ENCODE data around the gene CNOT3. TPM values are rescaled to one million over a fixed set of nuclear protein-coding genes. Genes with fewer than 3 reads are reported as not detected.

CNOT3 gene
- total RNA-seq, 1 donor, result 6.2 TPM

DNA sequence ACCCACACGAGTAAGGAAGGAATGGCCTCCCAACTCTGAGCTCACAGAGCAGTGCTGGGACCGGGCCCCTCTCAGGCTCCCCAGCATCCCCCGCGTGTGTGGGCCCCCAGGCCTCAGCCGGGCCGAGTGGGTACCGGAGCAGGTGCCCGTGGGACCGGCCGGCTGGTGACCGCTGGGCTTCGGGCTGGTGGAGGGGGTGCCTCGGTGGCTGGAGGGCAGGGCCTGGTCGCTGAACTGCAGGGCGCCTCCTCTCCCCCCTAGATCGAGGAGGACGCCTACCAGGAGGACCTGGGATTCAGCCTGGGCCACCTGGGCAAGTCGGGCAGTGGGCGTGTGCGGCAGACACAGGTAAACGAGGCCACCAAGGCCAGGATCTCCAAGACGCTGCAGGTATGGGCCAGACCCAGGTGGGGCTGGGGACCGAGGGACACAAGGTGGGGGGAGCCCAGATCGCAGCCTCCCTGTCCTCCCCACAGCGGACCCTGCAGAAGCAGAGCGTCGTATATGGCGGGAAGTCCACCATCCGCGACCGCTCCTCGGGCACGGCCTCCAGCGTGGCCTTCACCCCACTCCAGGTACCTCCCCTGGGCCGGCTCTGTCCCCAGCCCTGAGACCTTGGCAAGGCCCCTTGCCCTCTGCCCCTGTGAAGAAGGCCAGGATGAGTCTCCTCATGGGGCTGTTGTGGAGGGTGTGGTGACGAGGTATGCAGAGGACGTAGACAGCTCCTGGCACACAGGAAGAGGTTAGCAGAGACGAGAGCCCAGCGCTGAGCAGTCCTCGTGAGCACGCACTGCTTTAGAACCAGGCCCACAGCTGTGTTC, 8.6 kb upstream of the CNOT3 start:
- no peaks in the 10 kb centered on the region for H3K9me3 ChIP-seq (ENCODE audit: low read depth, low read length)
- no peaks in the 10 kb centered on the region for H3K79me2 ChIP-seq (ENCODE audit: insufficient read depth, low read length)
- no peak overlapping the region for H2AFZ ChIP-seq (ENCODE audit: low read length)
- no peak overlapping the region for H3K4me3 ChIP-seq (ENCODE audit: insufficient read depth, low read length)
- no peak overlapping the region for H3K27ac ChIP-seq (ENCODE audit: low read depth, low read length)
- no peaks in the 10 kb centered on the region for H3K4me1 ChIP-seq (ENCODE audit: insufficient read depth, low read length)
- no peak for DNase-seq (ENCODE audit: insufficient read length, low spot score, missing footprints)
- H3K27me3 ChIP-seq (ENCODE audit: insufficient read depth, low read length), result no peaks in the 10 kb centered on the region
- no peak overlapping the region for H3K4me2 ChIP-seq (ENCODE audit: insufficient read depth, low read length)
- H3K36me3 ChIP-seq (ENCODE audit: insufficient read depth, low read length), result peaks cover 38% of the 10 kb centered on the region
- H4K20me1 ChIP-seq (ENCODE audit: insufficient read depth, low read length), result no peaks in the 10 kb centered on the region
- no peak for TF ChIP-seq CTCF (IDR thresholded peaks at IDR 0.05; ENCODE audit: extremely low read depth, low read depth, low read length)

- H3K36me3 ChIP-seq (ENCODE audit: insufficient read depth, low read length), result peaks cover 36% of the 10 kb centered on the region
- H3K27ac ChIP-seq (ENCODE audit: low read depth, low read length), result no peak overlapping the region
- no peaks in the 10 kb centered on the region for H3K9me3 ChIP-seq (ENCODE audit: low read depth, low read length)
- H3K79me2 ChIP-seq (ENCODE audit: insufficient read depth, low read length), result no peaks in the 10 kb centered on the region
- no peaks in the 10 kb centered on the region for H3K4me1 ChIP-seq (ENCODE audit: insufficient read depth, low read length)
- H3K4me3 ChIP-seq (ENCODE audit: insufficient read depth, low read length), result no peak overlapping the region
- H3K4me2 ChIP-seq (ENCODE audit: insufficient read depth, low read length), result no peak overlapping the region
- no peak overlapping the region for H2AFZ ChIP-seq (ENCODE audit: low read length)
- no peaks in the 10 kb centered on the region for H3K27me3 ChIP-seq (ENCODE audit: insufficient read depth, low read length)
- no peak for DNase-seq (ENCODE audit: insufficient read length, low spot score, missing footprints)
- H4K20me1 ChIP-seq (ENCODE audit: insufficient read depth, low read length), result no peaks in the 10 kb centered on the region
- no peak for TF ChIP-seq CTCF (IDR thresholded peaks at IDR 0.05; ENCODE audit: extremely low read depth, low read depth, low read length)
Observed at GRCh38 chr19:54129617-54129996, 8.0 kb upstream of the CNOT3 start.

GRCh38 chr19:54133312-54133956, 4.1 kb upstream of the CNOT3 start:
- H3K36me3 ChIP-seq (ENCODE audit: insufficient read depth, low read length), result peaks cover 22% of the 10 kb centered on the region
- H3K79me2 ChIP-seq (ENCODE audit: insufficient read depth, low read length), result peaks cover 9% of the 10 kb centered on the region
- no peak for DNase-seq (ENCODE audit: insufficient read length, low spot score, missing footprints)
- no peak overlapping the region for H3K4me2 ChIP-seq (ENCODE audit: insufficient read depth, low read length)
- no peak overlapping the region for H3K27ac ChIP-seq (ENCODE audit: low read depth, low read length)
- no peak overlapping the region for H3K4me3 ChIP-seq (ENCODE audit: insufficient read depth, low read length)
- no peak overlapping the region for H2AFZ ChIP-seq (ENCODE audit: low read length)
- peaks cover 1% of the 10 kb centered on the region for H4K20me1 ChIP-seq (ENCODE audit: insufficient read depth, low read length)
- no peaks in the 10 kb centered on the region for H3K9me3 ChIP-seq (ENCODE audit: low read depth, low read length)
- peaks cover 11% of the 10 kb centered on the region for H3K4me1 ChIP-seq (ENCODE audit: insufficient read depth, low read length)
- no peak for TF ChIP-seq CTCF (IDR thresholded peaks at IDR 0.05; ENCODE audit: extremely low read depth, low read depth, low read length)
- H3K27me3 ChIP-seq (ENCODE audit: insufficient read depth, low read length), result no peaks in the 10 kb centered on the region

- Histone ChIP-seq H3K4me3 (ENCODE audit: insufficient read depth, low read length) (no peak overlapping the region), H3K27ac (ENCODE audit: low read depth, low read length) (no peak overlapping the region), H3K36me3 (ENCODE audit: insufficient read depth, low read length) (peaks cover 23% of the 10 kb centered on the region), H3K4me2 (ENCODE audit: insufficient read depth, low read length) (no peak overlapping the region), H3K27me3 (ENCODE audit: insufficient read depth, low read length) (no peaks in the 10 kb centered on the region), H4K20me1 (ENCODE audit: insufficient read depth, low read length) (peaks cover 7% of the 10 kb centered on the region), H2AFZ (ENCODE audit: low read length) (no peak overlapping the region), H3K4me1 (ENCODE audit: insufficient read depth, low read length) (peaks cover 16% of the 10 kb centered on the region), H3K9me3 (ENCODE audit: low read depth, low read length) (no peaks in the 10 kb centered on the region), H3K79me2 (ENCODE audit: insufficient read depth, low read length) (peaks cover 15% of the 10 kb centered on the region)
- DNase-seq (ENCODE audit: insufficient read length, low spot score, missing footprints), result no peak
- TF ChIP-seq CTCF (IDR thresholded peaks at IDR 0.05; ENCODE audit: extremely low read depth, low read depth, low read length), result no peak
Observed at GRCh38 chr19:54133957-54134590, 3.5 kb upstream of the CNOT3 start.

Data from osteoblast (primary cell).